Measurements from ENCODE around the gene FRMD8. TPM values are rescaled to one million over a fixed set of nuclear protein-coding genes. Genes with fewer than 3 reads are reported as not detected.

Gene FRMD8
- total RNA-seq, 1 experiment from 2014 or later, result 68.3 TPM

DNA sequence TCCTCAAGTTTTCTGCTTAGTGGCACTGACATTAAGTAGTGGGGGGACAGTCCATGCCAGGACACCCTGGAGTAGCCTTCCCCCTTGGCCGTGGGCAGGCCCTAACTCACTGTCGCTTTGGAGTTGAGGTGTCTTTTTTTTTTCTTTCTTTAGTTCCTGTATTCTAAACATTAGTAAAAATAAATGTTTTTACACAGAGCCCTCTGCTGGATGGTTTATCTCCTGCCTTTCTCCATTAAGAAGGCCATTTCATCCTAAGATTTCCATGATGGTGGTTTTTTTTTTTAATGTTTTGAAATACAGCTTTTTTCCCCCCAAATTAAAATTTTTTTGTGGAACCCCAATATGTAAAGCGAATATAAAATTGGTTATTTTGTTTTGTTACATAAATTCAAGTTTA, 33.7 kb upstream of the FRMD8 start:
- ChIA-PET CTCF (interaction anchor here (0.6 to 1.9 kb wide), 5 partner anchors 8 to 78 kb away, joined by 3 to 28 read pairs (median 4); no protein-coding TSS in a partner anchor), POLR2A (ENCODE audit: unreplicated experiment) (interaction anchor here (0.6 kb wide), 1 partner anchor 18 kb away, joined by 9 read pairs; no protein-coding TSS in a partner anchor)

DNA sequence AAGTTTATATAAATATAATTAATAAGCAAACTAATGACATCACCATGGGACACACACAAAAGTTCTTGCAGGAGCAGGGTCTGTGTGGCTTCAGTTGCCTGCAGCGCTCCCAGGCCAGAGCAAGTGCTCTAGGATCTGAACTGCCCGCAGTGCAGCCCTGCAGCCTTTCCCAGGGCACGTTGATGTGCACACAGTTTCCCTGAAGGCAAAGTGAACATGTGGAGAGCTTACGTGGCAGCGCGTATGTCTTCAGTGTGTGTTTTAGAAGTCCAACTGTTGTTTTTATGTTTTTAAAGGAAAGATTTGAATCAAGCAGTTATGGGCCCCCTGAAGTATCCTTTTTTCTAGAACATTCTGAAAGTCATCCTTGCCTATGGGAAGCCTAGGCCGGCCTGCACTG, 33.1 kb upstream of the FRMD8 start:
- Histone ChIP-seq H3K27me3 (ENCODE audit: low read length) (no peaks in the 10 kb centered on the region), H3K9ac (ENCODE audit: low read length) (no peak overlapping the region), H3K4me3 (ENCODE audit: low read length) (no peak overlapping the region), H3K9me3 (ENCODE audit: low read length) (no peaks in the 10 kb centered on the region), H3K36me3 (ENCODE audit: low read depth, low read length) (peaks cover 34% of the 10 kb centered on the region), H3K4me2 (ENCODE audit: low read length) (no peak overlapping the region; the same call in 1 of the 2 replicates), H2AFZ (ENCODE audit: low read length) (no peak overlapping the region), H4K20me1 (ENCODE audit: low read length) (no peaks in the 10 kb centered on the region), H3K9me2 (replicated peaks; ENCODE audit: low read length) (no peaks in the 10 kb centered on the region), H3K27ac (ENCODE audit: low read length) (no peak overlapping the region), H3F3A (ENCODE audit: low read length, unreplicated experiment) (peaks cover 14% of the 10 kb centered on the region), H3K4me1 (ENCODE audit: insufficient read depth, low read length) (peaks cover 7% of the 10 kb centered on the region), H3K79me2 (ENCODE audit: low read length) (no peaks in the 10 kb centered on the region)
- BruUV-seq (replicated peaks), result no TSS peak
- no peak for ATAC-seq
- no peak for TF ChIP-seq EZH2 (IDR thresholded peaks at IDR 0.05; ENCODE audit: low read length, unreplicated experiment)
- no peak for TF ChIP-seq EZH2phosphoT487 (IDR thresholded peaks at IDR 0.05; ENCODE audit: borderline replicate concordance, low read length)
- TF ChIP-seq, protein P1, sequence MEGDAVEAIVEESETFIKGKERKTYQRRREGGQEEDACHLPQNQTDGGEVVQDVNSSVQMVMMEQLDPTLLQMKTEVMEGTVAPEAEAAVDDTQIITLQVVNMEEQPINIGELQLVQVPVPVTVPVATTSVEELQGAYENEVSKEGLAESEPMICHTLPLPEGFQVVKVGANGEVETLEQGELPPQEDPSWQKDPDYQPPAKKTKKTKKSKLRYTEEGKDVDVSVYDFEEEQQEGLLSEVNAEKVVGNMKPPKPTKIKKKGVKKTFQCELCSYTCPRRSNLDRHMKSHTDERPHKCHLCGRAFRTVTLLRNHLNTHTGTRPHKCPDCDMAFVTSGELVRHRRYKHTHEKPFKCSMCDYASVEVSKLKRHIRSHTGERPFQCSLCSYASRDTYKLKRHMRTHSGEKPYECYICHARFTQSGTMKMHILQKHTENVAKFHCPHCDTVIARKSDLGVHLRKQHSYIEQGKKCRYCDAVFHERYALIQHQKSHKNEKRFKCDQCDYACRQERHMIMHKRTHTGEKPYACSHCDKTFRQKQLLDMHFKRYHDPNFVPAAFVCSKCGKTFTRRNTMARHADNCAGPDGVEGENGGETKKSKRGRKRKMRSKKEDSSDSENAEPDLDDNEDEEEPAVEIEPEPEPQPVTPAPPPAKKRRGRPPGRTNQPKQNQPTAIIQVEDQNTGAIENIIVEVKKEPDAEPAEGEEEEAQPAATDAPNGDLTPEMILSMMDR (conservative IDR thresholded peaks at IDR 0.05; ENCODE audit: low read depth, low read length), result no peak
- ChIA-PET POLR2A (ENCODE audit: unreplicated experiment) (interaction anchor here (0.6 to 1.4 kb wide), 2 partner anchors 19 to 20 kb away, joined by 5 to 9 read pairs; no protein-coding TSS in a partner anchor), CTCF (interaction anchor here (0.6 to 1.9 kb wide), 5 partner anchors 9 to 78 kb away, joined by 3 to 28 read pairs (median 4); no protein-coding TSS in a partner anchor)
- no peak for DNase-seq
- intact Hi-C loops (cut with micrococcal nuclease), result no loop called here

More for the DNA sequence above, 33.7 kb upstream of the FRMD8 start:
- peak; percentile 58 for DNase-seq
- H3K9me2 ChIP-seq (replicated peaks; ENCODE audit: low read length), result no peaks in the 10 kb centered on the region
- no TSS peak for BruUV-seq (replicated peaks)
- H3K9ac ChIP-seq (ENCODE audit: low read length), result no peak overlapping the region
- H3K79me2 ChIP-seq (ENCODE audit: low read length), result no peaks in the 10 kb centered on the region
- peaks cover 7% of the 10 kb centered on the region for H3K4me1 ChIP-seq (ENCODE audit: insufficient read depth, low read length)
- H3K9me3 ChIP-seq (ENCODE audit: low read length), result no peaks in the 10 kb centered on the region
- H3K4me2 ChIP-seq (ENCODE audit: low read length), result no peak overlapping the region
- TF ChIP-seq, protein P1 (conservative IDR thresholded peaks at IDR 0.05; ENCODE audit: low read depth, low read length), result peak; percentile 68
- TF ChIP-seq EZH2 (IDR thresholded peaks at IDR 0.05; ENCODE audit: low read length, unreplicated experiment) (no peak), EZH2phosphoT487 (IDR thresholded peaks at IDR 0.05; ENCODE audit: borderline replicate concordance, low read length) (no peak)
- no peaks in the 10 kb centered on the region for H4K20me1 ChIP-seq (ENCODE audit: low read length)
- no peak overlapping the region for H3K4me3 ChIP-seq (ENCODE audit: low read length)
- H2AFZ ChIP-seq (ENCODE audit: low read length), result no peak overlapping the region
- intact Hi-C loops (cut with micrococcal nuclease), result no loop called here
- peaks cover 39% of the 10 kb centered on the region for H3K36me3 ChIP-seq (ENCODE audit: low read depth, low read length)
- H3F3A ChIP-seq (ENCODE audit: low read length, unreplicated experiment), result peaks cover 14% of the 10 kb centered on the region
- no peak for ATAC-seq
- no peaks in the 10 kb centered on the region for H3K27me3 ChIP-seq (ENCODE audit: low read length)
- no peak overlapping the region for H3K27ac ChIP-seq (ENCODE audit: low read length)

DNA sequence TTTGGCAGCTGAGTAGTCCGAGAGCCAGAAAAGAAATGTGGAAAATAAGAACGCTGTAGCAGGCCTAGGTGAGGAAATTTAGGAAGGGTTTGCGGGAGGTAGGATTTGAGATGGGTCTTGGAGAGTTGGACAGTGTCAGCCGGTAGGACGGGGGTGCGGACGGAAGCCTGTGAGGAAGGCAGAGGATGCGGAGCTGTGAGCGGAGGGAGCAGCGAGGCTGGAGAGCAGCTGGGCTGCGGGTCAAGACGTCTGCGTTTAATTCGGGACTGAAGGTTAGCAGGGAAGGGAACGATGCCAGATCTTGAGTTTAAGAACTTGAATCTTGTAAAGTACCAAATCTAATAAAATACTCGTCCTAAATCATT, 32.6 kb upstream of the FRMD8 start:
- Histone ChIP-seq H3K9me2 (replicated peaks; ENCODE audit: low read length) (no peaks in the 10 kb centered on the region), H3F3A (ENCODE audit: low read length, unreplicated experiment) (peaks cover 14% of the 10 kb centered on the region), H3K27ac (ENCODE audit: low read length) (no peak overlapping the region), H3K4me1 (ENCODE audit: insufficient read depth, low read length) (peaks cover 7% of the 10 kb centered on the region), H3K79me2 (ENCODE audit: low read length) (no peaks in the 10 kb centered on the region), H3K9ac (ENCODE audit: low read length) (peak overlapping the region; percentile 24; the same call in 1 of the 2 replicates), H3K4me2 (ENCODE audit: low read length) (peak overlapping the region; percentile 91), H3K36me3 (ENCODE audit: low read depth, low read length) (peaks cover 29% of the 10 kb centered on the region), H3K27me3 (ENCODE audit: low read length) (no peaks in the 10 kb centered on the region), H3K4me3 (ENCODE audit: low read length) (peak overlapping the region; percentile 72), H2AFZ (ENCODE audit: low read length) (peak overlapping the region; percentile 73), H4K20me1 (ENCODE audit: low read length) (no peaks in the 10 kb centered on the region), H3K9me3 (ENCODE audit: low read length) (no peaks in the 10 kb centered on the region)
- DNase-seq (no peak), ATAC-seq (peak; percentile 0; the same call in 1 of the 2 replicates)
- POLR2A ChIA-PET (ENCODE audit: unreplicated experiment), result interaction anchor here (1.4 kb wide), 1 partner anchor 21 kb away, joined by 5 read pairs; no protein-coding TSS in a partner anchor
- no TSS peak for BruUV-seq (replicated peaks)
- TF ChIP-seq EZH2 (IDR thresholded peaks at IDR 0.05; ENCODE audit: low read length, unreplicated experiment) (no peak), EZH2phosphoT487 (IDR thresholded peaks at IDR 0.05; ENCODE audit: borderline replicate concordance, low read length) (no peak)
- TF ChIP-seq, protein P1 (conservative IDR thresholded peaks at IDR 0.05; ENCODE audit: low read depth, low read length), result no peak
- intact Hi-C loops (cut with micrococcal nuclease), result no loop called here
- CTCF ChIA-PET, result interaction anchor here (0.6 to 1.9 kb wide), 4 partner anchors 20 to 79 kb away, joined by 3 to 28 read pairs (median 4); partner anchors contain the start of gene DPF2
